Measurements from ENCODE around the gene DCAF4L1.

DCAF4L1 gene, protein sequence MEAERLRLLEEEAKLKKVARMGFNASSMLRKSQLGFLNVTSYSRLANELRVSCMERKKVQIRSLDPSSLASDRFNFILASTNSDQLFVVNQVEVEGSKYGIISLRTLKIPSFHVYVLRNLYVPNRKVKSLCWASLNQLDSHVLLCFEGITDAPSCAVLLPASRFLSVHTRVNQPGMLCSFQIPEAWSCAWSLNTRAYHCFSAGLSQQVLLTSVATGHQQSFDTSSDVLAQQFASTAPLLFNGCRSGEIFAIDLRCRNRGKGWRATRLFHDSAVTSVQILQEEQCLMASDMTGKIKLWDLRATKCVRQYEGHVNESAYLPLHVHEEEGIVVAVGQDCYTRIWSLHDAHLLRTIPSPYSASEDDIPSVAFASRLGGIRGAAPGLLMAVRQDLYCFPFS

DNA sequence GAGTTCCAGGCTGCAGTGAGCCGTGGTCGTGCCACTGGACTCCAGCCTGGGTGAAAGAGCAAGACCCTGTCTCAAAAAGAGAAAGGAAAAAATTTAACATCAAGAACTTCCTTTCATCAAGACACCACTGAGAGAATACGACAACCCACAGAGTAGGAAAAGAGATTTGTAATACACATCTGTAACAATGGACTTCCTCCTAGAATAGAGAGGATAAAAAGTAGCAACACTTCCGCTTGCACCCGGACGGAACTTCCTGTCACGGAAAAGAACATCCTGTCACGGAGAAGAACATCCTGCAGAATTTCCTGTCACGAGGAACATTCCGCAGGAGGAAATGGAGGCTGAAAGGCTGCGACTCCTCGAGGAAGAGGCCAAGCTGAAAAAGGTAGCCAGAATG lies at the start of gene DCAF4L1:
Gene DCAF4L1, plus strand, starts transcription at position 301 of the 400 bp plus-strand sequence. Its CDS starts 37 bp downstream, at position 338.
- no peak for DNase-seq

DNA sequence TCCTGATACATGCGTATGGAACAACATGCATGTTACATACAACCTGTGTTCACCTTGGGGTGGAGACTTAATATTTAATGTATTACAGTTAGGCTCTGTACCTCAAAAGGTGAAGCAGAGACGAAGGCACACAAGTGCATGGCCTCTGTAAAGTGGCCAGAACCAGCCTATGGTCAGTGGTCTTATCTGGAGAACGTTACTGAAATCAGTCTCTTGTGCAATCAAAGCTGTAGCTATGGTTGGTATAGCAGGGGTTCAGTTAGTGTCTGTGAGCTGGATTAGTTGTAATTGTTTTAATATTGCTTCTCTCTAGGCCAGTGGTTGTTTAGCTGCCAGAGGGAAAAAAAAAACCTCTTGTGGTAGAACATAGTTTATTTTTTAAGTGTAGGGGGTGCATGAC lies 48.6 kb upstream of the DCAF4L1 start:
- DNase-seq: no peak

DNA sequence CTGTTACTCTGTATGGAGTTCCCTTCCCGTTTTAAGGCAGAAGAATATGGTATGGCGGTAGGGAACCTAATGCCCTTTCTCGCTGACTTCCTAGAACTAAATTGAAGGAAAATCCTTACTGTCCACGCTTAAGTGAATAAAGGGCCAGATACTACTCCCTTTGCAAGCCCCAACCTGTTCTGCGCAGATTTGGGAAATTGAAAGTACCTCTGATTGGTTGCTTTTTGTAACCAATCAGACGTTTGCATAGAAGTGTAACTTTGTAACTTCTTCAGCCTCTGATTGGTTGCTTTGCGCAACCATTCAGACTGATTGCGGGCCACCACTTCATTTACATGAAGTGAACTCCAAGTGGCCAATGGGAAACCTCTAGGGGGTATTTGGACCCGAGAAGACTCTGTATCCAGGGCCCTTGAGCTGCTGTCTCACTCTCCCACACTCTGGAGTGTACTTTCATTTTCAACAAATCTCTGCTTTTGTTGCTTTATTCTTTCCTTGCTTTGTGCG lies 47.5 kb upstream of the DCAF4L1 start:
- no peak for DNase-seq

DNA sequence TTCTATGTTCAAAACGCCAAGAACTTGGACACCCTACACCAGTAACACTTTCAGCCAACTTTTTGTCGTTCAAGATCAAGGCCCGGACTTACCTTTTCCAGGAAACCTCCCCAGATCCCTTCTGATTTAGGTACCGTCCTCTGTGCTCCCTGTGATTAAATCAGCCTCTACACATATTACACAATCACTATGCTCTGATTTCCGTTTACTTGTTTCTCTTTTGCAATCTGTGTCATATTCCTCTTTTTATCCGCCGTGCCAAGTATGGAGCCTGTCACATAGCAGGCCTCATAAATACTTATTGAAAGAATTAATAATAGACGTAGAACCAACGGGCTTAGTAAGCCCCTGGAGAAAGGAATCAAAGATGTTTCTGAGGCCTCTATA lies 47.0 kb upstream of the DCAF4L1 start:
- DNase-seq: no peak

DNA sequence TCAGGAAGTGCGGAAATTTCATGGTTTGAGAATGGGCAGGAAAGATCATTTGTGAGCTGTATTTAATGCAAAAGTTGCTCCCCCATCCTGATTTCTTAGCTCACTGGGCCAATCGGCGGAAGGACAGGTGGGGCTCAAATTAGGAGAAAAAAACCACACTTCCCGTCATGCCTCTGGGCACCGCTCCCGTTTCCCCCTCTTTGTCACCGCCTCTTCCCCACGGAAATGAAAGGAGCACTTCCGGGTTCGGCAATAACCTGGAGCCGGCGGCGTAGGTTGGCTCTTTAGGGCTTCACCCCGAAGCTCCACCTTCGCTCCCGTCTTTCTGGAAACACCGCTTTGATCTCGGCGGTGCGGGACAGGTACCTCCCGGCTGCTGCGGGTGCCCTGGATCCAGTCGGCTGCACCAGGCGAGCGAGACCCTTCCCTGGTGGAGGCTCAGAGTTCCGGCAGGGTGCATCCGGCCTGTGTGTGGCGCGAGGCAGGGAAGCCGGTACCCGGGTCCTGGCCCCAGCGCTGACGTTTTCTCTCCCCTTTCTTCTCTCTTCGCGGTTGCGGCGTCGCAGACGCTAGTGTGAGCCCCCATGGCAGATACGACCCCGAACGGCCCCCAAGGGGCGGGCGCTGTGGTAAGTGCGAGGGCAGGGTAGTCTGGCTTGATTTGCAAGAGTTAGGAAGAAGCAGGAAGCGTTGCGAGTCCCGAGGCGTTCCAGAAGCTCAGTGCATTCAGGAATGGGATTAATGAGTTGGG lies 46.5 kb upstream of the DCAF4L1 start, which contains the start of gene TMEM33:
Gene TMEM33, plus strand, starts transcription at position 529 of the 751 bp plus-strand sequence. Its CDS starts 56 bp downstream, at position 585.
- peak; percentile 84 to 86 for DNase-seq

DNA sequence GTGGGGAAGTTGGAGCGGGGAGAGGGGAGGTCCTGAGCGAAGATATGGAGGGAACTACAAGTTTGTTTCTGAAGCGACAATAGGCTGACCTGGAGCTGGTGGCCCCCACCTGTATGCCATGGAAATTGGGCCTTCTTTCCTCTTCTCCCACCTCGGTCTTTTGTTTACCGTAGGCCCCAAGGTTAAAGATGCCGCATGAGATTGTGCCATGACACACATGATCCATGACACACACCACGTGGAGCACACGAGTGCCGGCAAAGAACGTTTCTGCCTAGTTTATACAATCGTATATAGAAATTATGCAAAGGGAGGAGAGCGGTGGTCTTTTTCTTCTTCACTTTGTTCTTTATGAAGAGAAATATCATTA lies 45.9 kb upstream of the DCAF4L1 start:
- peak in 1 of 2 experiments; percentile 52 for DNase-seq

DNA sequence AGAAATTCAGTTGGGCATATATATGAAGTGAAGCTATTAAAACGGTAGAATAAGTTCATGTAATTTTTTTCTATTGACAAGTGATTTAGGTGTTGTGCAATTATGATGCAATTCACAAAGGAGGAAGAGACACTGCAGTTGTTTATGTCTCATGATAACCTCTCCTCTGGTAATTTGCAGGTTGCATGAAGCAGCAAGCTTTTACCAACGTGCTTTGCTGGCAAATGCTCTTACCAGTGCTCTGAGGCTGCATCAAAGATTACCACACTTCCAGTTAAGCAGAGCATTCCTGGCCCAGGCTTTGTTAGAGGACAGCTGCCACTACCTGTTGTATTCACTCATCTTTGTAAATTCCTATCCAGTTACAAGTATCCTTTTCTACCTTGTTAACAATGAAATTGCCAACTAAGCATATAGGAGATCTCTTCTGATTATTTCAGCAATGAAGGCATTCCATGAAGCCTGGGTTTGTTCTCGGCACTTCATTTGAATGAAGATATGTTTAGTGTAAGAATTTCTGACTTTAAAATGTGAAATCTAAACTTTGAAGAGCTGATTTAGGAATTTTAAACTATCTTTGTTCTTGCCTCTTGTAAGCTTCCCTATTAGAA lies 42.4 kb upstream of the DCAF4L1 start:
- DNase-seq: no peak

DNA sequence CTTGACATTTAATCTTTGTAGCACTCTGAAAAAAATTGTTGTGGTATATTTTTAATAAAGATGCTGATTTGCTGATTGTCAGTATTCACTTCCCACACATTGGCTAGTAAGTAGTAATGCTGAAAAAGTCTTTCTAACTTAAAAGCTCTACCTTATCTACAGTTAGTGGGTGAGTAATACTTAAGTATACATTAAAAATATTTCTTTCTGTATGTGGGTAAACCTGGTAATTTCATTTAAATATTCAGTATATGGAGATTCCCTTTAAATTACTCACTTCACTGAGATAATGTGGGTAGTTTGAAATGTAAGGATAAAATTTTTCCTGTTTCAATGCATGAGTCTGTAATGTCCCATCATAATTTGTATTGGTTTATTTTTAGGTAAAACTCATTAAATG lies 40.7 kb upstream of the DCAF4L1 start:
- DNase-seq: no peak

DNA sequence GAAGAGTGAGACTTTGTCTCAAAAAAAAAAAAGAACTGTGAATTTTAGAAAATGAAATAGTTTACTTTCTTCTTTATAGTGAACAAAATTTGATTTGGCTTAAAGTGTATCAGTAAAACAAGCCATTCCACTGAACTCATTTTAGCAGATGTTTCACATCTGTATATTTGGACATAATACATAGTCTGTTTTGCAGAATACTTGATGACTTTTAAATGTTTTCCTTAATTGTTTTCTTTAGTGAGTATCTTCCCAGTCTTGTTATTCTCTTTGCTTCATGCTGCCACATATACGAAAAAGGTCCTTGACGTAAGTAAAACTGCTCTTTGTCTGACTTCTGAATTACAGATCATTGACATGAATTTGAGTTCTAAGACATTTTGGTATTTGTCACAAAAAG lies 38.0 kb upstream of the DCAF4L1 start:
- DNase-seq: no peak

DNA sequence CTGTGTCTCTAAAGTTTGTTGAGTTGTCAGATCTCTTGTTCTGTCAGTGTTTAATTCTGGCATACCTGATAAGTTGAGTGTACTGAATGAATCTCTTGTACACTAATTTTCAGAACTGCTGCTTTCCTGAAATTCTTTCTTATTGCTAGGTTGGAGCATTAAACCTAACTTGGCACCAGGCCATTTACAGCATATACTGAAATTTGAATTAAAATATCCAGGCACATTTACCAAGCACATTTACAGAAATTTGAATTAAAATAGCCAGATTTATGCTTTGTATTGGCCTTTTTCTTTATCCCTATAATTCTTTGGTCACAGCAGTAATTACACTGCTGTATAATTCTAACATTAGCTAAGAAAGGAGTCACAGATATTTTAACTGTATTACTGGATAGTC lies 37.5 kb upstream of the DCAF4L1 start:
- DNase-seq: no peak

DNA sequence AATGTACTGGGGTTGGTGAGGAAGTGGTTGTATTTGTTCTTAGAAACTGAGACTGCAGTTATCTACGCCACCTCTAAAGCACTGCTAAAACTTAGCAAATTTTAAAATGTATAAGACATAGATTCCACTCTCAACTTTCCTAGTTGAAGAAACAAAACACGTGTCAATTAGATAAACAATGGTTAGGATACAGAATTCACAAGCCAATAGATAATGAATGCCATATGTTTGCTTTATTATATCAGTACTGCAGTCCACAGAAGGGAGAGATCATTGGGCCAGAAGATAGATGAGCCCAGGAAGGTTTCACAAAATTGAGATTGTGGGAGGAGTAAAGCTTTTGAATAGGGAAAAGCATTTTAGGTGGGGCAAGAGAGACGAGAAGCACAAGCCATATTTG lies 32.0 kb upstream of the DCAF4L1 start:
- DNase-seq: no peak

DNA sequence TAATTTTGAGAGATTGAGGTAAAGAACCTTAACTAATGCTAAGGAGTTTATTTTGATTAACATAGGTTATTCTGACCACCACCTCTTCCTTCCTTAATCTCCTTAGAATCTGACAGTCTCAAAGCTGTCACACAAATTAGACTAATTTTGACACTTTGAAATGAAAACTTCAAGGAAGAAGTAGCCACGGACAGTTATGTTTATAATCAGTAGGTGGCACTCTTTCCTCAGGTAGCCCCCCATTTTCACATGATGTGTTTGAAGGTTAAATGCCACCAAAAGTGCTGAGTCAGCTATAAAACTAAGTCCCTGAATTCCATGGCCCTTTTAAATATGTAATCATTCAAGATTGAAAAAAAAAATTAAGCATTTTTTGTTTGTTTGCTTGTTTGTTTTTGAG lies 23.9 kb upstream of the DCAF4L1 start:
- no peak for DNase-seq

DNA sequence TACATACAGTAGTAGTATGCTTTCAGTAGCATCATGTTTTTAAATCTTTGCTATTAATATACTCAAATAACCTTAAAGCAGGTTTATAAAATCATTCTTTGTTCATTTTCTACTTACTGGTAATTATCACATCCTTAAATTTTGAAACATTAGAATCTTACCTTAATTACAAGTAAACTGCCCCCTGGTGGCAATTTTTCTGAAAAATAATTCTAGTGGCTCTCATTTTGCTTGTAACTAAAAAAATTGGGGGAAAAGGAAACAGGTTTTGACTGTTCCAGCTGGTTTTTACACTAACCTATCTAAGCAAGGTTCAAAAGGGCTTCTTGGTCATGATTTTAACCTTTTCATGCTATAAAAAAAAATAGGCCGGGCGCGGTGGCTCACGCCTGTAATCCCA lies 18.5 kb upstream of the DCAF4L1 start:
- no peak for DNase-seq

DNA sequence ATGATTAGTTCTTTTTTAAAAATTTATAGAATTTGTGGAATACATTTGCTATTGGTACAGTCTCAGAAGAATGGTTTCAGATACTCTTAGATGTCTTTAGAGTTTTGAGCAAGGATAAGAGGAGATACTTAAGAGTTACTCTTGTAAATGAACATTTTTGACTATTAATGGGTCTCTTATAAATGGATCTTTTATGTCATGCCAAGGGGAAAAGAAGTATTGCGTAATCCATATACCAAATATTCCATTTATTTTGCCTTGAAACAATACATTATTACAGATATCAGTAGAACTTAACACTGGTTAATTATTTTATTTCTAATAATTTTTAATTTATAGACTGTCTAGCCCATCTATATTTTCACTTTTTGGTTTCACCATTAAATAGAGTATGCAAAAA lies 17.2 kb upstream of the DCAF4L1 start:
- DNase-seq: no peak

DNA sequence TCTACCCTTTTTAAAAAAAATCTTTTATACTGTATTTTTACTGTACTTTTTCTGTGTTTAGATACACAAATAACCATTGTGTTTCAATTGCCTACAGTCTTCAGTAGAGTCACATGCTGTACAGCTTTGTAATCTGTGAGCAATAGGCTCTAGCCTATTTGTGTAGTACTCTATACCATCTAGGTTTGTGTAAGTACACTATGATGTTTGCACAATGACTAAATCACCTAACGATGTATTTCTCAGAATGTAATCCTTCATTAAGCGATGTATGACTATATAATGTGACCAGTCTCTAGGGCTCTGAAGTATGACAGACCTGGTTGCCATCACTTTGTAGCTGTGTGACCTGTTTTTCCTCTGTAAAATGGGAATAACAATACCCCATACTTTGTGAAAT lies 14.2 kb upstream of the DCAF4L1 start:
- no peak for DNase-seq

DNA sequence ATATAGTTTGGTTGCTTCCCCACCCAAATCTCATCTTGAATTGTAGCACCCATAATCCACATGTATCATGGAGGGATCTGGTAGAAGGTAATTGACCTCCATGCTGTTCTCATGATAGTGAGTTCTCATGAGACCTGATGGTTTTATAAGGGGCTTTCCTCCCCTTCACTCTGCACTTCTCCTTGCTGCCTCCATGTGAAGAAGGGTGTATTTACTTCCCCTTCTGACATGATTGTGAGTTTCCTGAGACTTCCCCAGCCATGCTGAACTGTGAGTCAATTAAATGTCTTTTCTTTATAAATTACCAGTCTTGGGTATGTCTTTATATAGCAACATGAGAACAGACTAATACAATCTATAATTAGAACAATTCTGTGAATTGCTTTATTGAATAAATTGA lies 11.9 kb upstream of the DCAF4L1 start:
- DNase-seq: no peak

DNA sequence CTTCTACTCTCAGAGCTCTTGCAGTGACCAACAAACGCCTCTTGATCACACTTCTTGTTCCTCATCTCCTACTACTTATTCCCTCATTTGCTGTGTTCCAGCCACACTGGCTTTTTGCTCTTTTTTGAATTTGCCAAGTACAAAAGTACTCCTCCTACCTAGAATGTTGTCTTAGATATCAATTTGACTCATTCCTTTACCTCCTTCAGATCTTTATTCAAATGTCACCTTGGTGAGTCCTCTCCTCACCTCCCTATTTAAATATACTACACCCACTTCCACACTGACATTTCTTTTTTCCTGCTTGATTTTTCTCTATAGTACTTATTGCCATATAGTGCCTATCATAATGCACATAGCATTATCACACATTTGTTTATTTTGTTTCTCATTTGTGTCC lies 6.2 kb upstream of the DCAF4L1 start:
- DNase-seq: no peak

DNA sequence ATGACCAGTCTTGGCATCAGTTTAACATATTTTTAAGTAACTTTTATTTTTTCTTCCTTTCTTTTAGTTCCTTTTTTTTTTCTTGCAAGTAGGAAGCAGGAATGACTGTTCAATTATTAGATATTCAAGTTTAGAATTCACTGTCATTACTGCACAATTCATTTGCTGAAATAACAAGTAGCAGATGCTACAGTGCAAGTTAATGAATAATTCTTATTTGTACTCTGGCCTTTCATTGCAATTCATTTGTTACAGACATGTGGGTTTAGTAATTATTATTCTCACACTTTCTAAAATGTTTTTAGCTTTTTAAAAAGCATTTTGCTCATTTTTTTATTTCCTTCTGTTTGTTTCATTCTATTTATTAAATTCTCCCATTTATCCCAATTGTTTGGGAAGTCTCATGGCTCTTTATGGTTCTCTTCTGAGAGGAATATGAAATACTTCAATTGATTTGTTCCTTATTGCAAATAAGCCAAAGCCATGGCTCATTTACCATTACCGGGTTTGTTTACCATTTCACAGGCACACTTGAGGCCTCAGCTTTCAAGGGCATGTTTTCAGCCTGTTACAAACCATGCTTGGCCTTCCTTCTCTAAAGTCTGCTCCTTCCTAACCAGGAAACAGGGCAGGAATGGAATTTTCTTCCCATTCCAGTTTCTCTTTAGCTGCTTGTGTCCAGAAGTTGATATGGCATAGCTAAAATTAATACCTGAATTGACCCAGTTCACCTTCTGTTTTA lies 4.6 kb upstream of the DCAF4L1 start:
- no peak for DNase-seq

DNA sequence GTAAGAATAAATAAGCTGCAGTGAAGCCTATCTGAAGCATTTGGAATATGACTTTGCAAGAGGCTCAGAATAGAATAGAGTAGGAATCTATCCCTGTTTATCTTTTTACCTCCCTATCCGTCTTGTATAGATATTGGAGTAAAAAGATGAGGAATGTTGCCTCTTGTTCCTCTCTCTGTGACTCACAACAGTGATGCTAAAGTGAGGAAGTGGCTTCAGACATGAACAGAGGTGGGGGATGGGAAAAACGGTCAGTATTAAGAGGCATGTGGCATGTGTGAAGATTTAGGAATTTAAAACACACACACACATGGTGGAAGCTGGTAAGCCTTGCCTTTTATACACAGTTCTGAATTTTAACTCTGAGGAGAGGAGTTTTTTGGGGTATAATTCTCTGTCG lies 3.8 kb upstream of the DCAF4L1 start:
- DNase-seq: no peak

DNA sequence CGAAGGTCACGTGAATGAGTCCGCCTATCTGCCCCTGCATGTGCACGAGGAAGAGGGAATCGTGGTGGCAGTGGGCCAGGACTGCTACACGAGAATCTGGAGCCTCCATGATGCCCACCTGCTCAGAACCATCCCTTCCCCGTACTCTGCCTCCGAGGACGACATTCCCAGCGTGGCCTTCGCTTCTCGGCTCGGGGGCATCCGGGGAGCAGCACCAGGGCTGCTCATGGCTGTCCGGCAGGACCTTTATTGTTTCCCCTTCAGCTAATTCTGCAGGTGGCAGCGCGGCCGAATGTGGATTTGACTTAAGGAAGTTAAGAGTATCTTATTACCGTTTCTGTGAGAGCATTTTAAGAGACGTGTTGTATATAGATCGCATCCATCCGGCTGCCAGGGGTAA lies 1.2 kb downstream of the DCAF4L1 start:
- no peak for DNase-seq

DNA sequence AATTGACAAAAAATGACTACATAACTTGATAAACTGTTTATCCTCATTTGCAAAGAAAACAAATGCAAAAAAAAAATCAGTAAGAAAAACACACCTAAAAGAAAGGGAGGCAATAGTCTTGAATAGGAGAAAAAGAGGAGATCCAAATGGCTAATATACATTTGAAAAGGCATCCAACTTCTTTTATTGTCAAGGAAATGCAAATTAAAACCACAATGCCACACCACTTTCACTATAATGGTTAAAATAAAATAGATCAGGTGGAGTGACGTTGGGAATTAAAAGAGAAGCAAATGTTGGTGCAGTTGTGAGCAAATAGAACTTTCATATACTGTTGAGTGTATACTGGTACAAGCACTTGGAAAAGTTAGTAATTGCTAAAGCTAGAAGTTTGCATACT lies 3.6 kb downstream of the DCAF4L1 start:
- DNase-seq: no peak

DNA sequence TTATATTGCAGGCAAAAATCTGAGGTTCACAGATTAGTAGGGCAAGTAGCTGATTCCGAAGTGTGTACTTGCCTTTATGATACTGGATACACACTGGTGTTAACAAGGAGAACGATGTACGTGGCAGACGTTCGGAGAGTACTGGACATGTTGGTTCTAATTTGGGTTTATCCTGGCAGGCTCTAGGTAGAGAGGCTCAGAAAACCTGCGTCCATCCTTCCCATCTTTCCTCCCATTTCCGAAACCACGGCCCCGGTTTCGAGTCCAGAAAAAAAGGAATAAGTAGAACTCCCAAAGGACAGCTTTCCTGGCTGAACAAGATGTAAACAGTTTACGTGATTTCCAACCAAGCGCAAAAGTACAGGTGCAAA lies 8.4 kb downstream of the DCAF4L1 start:
- no peak for DNase-seq
